Omental fat pad (tissue), 4 donors: ENCODE results near the gene SH3RF1. TPM values are rescaled to one million over a fixed set of nuclear protein-coding genes. Genes with fewer than 3 reads are reported as not detected.

Source experiments
- ATAC-seq: fragments of 150-250 bp; one replicate; pipeline ENCODE4 v1.9.1; 2016; ENCODE audit warnings: mild to moderate bottlenecking, moderate library complexity; ENCODE audit not compliant: low FRiP score
- DNase-seq: peaks from one replicate; pipeline ENCODE4 v3.0.0-alpha.2; 2019; ENCODE audit warnings: low spot score
- total RNA-seq, 4 donors: library from RNA; depleted of rRNA; stranded (reverse); fragments of >200 nt; gene quantifications; one replicate each; pipeline ENCODE4 v1.1.0, GENCODE V29; 2016
- TF ChIP-seq, protein P1 (sequence below), 3 donors: fragments of 450-650 bp; IDR thresholded peaks; one replicate each; pipeline ENCODE4 v1.5.1; 2016 to 2017; ENCODE audit warnings: antibody characterized with exemption in 3 of 3, mild to moderate bottlenecking in 3 of 3, moderate library complexity in 2 of 3

SH3RF1 gene
- total RNA-seq, 4 donors from 2014 or later: 15.9 to 28.5 (median 23.5) TPM

DNA sequence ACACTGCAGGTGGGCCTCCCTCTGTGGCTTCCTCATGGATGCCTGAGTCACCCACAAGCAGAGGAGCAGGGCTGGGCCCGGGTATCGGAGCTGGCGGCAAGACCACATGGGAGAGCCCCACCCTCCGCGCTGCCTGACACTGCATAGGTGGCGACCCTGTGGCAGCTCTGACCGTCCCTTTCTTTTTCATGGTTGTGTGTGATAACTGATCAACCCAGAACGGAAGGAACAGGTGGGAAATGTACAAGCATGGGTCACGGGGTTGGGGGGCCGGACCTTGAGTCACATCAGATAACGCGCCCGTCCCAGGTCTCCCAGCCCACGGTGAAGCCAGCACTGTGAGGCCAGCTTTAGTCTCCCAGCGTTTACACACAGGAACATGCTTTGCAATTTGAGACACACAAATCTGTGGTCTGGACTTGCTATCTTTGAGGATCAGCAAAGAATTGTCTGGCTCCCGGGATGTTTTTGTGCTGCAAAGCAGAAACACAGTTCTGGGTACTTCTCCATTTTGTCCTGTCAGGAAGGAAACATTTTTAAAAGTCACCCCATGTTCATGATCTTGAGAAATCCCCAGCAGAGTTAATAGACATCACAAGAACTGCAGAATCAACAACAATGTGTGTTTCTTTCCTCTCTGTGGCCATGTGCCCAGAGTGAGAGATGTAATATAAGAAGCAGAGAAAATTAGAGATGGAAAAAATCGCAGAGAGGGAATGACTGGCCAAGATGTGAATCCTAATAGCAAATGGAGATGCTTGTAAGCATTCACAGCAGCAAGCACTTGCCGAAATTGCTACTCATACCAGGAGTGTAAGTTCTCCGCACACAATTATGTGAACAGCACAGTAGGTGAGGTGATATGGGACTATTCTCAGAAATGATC, 190.6 kb downstream of the SH3RF1 start:
- ATAC-seq (peak; percentile 55), DNase-seq (no peak)

DNA sequence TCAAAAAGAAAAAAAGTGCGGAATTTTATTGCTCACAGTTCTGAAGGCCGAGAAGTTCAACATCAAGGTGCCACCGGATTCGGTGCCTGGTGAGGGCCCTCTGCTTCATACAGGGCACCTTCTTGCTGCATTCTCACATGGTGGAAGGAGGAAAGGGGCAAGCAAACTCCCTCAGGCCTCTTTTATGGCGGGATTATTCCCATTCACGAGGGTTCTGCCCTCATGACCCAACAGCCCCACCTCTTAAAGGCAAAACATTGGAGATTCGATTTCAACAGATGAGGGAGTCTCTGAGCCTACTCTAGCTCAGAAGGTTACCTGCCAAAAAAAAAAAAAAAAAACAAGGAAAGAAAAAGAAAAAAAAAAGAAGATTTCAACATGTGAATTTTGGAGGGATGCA, 196.6 kb downstream of the SH3RF1 start:
- no peak for DNase-seq
- TF ChIP-seq, protein P1, sequence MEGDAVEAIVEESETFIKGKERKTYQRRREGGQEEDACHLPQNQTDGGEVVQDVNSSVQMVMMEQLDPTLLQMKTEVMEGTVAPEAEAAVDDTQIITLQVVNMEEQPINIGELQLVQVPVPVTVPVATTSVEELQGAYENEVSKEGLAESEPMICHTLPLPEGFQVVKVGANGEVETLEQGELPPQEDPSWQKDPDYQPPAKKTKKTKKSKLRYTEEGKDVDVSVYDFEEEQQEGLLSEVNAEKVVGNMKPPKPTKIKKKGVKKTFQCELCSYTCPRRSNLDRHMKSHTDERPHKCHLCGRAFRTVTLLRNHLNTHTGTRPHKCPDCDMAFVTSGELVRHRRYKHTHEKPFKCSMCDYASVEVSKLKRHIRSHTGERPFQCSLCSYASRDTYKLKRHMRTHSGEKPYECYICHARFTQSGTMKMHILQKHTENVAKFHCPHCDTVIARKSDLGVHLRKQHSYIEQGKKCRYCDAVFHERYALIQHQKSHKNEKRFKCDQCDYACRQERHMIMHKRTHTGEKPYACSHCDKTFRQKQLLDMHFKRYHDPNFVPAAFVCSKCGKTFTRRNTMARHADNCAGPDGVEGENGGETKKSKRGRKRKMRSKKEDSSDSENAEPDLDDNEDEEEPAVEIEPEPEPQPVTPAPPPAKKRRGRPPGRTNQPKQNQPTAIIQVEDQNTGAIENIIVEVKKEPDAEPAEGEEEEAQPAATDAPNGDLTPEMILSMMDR (IDR thresholded peaks at IDR 0.05): no peak
- ATAC-seq: no peak

More for the DNA sequence above, 190.6 kb downstream of the SH3RF1 start:
- TF ChIP-seq, protein P1 (IDR thresholded peaks at IDR 0.05): no peak

DNA sequence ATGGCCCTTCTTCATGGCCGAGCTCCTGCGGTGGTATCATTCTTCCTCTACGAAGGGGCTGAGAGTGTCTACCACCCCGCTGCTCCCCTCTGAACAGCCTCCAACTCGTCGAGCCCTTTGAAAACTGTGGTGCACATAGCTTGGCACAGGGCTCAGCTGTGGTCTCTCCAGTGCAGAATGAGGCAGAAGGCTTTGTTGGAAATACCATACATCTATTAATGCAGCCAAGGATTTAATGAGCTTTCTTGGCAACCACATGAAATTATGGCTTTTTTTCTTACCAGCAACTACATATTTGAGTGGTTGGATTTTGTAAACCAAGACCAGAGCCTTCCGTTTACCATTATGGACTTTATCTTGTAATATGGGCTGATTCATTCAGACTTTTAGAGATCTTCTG, 199.0 kb downstream of the SH3RF1 start:
- DNase-seq (no peak), ATAC-seq (no peak)
- TF ChIP-seq, protein P1 (IDR thresholded peaks at IDR 0.05): no peak

DNA sequence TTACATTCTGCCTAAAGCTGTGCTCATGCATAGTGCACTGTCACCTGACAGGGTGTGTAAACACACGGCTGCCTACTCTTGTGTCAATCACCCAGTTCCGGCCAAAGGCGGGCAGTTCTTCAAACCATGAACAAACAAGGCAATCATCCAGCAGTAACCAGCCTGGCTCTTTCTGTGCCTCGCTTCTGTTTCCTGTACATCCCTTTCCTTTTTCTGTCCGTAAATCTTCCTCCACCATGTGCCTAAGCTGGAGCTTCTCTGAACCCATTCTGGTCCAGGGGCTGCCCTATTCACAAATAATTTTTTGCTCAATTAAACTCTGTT, 199.9 kb downstream of the SH3RF1 start:
- TF ChIP-seq, protein P1 (IDR thresholded peaks at IDR 0.05): no peak
- no peak for DNase-seq
- ATAC-seq: no peak

DNA sequence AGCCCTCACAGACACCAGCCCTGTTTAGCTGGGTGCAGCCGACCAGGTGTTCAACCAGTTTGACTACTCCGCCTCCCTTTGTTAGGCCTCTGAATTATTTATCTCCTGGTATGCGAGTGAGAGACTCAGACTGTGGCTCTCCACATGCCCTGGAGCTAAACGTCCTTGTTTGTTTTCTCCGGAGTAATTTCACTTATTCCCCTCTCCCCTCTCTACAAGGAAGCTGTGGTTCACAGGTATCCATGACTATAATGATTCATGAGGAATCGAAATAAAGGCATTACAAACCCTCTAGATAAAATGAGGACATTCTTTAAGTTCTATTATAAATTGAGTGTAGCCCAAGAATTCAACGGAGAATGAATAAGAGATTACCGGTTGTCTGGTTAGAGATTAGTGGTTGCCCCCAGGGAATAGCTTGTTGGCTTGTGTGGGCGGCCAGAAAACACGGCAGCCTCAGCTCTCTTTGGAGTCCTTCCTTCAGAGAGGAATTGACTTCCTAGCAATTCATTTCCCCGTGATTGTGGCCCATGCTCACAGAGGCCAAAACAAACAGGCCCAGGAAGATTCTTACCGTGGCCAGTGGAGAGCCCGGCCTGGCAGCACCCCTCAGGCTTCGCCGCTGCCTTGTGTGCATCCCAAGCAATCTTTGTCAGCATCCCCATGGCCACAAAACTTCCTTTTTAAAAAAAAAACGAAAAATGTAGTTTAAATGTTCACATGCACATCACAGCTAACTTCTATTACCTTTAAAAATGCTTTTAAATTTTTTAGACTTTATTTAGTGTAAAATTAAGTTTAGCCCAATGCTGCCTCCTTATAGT, 200.5 kb downstream of the SH3RF1 start:
- DNase-seq: no peak

DNA sequence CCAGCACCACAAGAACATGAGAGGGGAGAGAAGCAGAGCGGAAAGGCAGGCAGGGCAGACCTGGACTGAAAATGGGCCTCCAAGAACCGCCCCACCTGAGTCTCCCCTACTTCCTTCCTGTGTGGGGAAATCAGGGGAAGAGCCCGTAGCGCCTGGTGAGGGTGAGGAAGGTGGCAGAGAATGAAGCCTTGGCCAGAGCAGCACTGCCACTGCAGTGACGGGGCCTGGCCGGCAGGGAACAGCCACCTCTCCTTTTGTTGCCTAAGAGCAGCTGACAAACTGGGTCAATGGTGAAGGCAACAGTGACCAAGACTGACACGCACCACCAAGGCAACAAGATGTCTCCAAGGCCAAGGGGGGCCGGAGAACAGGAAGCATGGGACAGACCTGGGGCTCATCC, 202.3 kb downstream of the SH3RF1 start:
- TF ChIP-seq, protein P1 (IDR thresholded peaks at IDR 0.05): no peak
- no peak for ATAC-seq
- no peak for DNase-seq

More for the DNA sequence above, 200.5 kb downstream of the SH3RF1 start:
- ATAC-seq: peak; percentile 58
- TF ChIP-seq, protein P1 (IDR thresholded peaks at IDR 0.05): no peak
